GM19438 (cell line): ENCODE measurements around the gene PGAM5.

ENCODE experiments used
- ATAC-seq: cut with Tn5 transposase; IDR thresholded peaks from one replicate; pipeline ENCODE4 v1.9.1; 2021; ENCODE audit warnings: low read depth; ENCODE audit not compliant: unreplicated experiment

PGAM5 gene

DNA sequence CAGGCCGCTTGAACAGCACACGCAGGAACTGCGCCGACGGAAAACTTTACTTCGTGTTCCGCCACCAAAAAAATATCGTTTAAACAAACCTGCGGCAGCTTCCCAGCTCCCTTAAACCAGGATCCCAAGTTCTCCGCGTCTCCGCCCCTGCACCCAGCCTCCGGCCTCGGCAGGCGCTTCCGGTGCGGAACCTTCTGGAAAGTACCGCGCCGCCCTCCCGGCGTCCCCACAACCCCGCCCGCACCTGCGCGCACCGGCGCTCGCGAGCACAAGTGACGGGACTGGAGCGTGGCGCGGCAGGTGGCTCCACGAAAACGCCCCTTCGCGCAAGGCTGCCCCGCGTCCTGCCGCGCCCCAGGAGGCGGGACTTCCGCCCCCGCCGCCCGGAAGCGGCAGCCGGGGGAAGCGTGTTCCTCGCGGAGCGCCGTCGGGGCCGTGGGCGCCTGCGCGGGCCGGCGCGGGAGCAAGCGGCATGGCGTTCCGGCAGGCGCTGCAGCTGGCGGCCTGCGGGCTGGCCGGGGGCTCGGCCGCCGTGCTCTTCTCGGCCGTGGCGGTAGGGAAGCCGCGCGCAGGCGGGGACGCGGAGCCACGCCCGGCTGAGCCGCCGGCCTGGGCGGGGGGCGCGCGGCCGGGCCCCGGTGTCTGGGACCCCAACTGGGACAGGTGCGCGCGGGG lies at the start of gene PGAM5:
PGAM5 (plus strand) TSS at position 438 of the 675 bp plus-strand sequence; CDS start at position 473, 35 bp downstream.
- ATAC-seq: peak; percentile 85

- ATAC-seq: no peak
Observed at GRCh38 chr12:132660996-132661395, 49.6 kb upstream of the PGAM5 start.

DNA sequence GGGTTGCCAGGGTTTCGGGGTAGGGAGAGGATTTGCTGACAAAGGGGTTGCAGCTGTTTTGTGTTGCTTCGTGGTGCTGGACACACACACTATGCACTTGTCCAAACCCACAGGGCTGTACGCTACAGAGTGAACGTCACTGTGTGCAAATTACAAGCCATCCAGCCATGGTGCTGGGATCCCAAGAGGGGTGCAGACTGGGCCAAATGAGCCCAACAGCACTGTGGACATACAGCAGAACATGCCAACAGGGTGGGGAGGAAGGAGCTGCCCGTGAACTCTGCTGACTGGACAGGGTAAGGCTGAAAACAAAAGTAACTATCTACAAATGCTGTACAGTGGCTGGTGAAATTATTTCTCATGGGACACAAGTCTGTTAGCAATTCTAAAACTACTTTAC lies 48.7 kb upstream of the PGAM5 start:
- ATAC-seq: no peak

- no peak for ATAC-seq
Observed at GRCh38 chr12:132662901-132663755, 47.5 kb upstream of the PGAM5 start.

- ATAC-seq: no peak
Observed at GRCh38 chr12:132664206-132665148, 46.2 kb upstream of the PGAM5 start.

GRCh38 chr12:132665149-132665491 lies 45.5 kb upstream of the PGAM5 start:
- no peak for ATAC-seq

- no peak for ATAC-seq
Observed at GRCh38 chr12:132665794-132666193, 44.8 kb upstream of the PGAM5 start.

GRCh38 chr12:132668191-132669088 lies 42.2 kb upstream of the PGAM5 start:
- ATAC-seq: no peak

DNA sequence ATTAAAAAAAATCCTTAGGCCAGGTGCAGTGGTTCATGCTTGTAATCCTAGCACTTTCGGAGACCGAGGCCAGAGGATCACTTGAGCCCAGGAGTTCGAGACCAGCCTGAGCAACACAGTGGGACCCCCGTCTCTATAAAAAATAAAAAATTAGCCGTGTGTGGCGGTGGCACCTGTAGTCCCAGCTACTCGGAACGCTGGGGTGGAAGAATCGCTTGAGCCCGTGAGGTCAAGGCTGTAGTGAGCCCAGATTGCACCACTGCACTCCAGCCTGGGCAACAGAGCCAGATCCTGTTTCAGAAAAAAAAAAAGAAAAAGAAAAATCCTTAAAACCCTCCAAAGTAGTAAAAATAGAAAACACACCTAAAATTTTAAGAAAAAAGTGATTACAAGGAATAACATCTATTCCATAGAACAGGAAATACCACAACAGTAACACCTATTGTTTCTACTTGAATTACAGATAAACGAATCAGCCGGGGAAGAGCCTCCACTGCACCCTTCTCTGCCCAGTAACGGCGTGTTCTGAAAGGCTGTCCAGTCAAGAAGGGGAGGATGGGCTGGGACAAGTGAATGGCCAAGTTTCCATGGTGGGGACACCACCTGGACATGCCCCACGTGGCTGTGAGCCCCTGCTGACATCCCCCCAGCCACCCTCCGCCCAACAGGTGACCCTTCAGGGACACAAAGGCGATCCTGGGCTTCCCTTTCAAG lies 41.3 kb upstream of the PGAM5 start:
- ATAC-seq: no peak

DNA sequence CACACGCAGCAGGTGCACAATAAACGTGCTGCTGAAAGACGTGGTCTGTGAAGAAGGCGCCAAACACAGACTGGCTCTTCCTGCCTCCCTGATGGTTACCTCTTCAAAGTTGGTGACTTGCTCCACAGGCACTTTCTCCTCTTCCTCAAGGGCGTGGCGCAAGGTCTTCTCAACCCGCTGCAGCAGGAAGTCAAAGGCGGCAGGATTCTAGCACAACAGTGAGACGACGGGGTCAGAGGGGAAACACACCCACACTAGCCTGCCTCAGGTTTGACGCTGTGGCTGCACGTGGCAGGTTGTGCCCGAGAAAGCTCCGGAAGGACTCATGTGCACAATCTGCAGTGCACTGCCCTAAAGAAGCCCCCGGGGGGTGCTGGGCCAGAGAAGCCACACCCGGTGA lies 38.5 kb upstream of the PGAM5 start:
- no peak for ATAC-seq

- no peak for ATAC-seq
Observed at GRCh38 chr12:132672678-132673077, 38.0 kb upstream of the PGAM5 start.

GRCh38 chr12:132673288-132674179 lies 37.1 kb upstream of the PGAM5 start:
- no peak for ATAC-seq

DNA sequence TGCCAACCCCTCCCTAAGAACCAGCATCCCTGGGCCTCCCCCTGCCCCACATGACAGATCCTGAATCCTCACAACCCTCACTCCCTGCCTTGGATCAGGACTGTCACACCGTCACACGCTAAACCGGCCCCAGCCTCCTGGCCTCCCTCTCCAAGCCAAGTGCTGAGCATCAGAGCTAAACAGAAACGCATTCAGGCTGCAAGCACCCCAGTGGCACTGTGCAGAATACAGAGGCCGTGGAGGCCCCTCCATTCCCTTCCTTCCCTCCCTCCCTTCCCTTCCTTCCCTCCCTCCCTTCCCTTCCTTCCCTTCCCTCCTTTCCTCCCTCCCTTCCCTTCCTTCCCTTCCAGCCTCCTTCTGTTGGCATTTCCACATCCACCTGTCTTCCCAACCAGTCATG lies 36.1 kb upstream of the PGAM5 start:
- ATAC-seq: no peak

GRCh38 chr12:132675757-132676432 lies 34.7 kb upstream of the PGAM5 start:
- ATAC-seq: no peak

DNA sequence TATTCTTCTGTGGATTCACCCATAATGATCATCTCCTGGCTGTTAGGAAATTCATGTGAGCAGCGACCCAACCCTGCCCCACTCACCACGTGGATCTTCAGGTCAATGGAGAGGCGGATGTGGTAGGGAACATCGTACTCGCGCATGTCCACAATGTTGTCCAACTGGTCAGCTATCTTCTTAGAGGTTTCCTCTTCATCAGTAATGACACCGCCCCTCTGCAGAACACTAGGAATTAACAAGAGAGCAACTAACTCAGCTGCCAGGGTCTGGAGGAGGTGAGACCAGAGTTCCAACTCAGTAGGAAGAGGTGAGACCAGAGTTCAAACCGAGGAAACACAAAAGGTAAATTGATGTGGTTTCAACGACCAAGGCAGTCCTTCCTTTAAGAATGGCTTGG lies 33.1 kb upstream of the PGAM5 start:
- no peak for ATAC-seq

- no peak for ATAC-seq
Observed at GRCh38 chr12:132685400-132685799, 25.2 kb upstream of the PGAM5 start.

GRCh38 chr12:132686825-132687210 lies 23.8 kb upstream of the PGAM5 start:
- peak; percentile 10 for ATAC-seq
